ENCODE measurements around the gene ASB16. TPM values are rescaled to one million over a fixed set of nuclear protein-coding genes. Genes with fewer than 3 reads are reported as not detected.

The ASB16 gene
- total RNA-seq, 1 donor from 2014 or later: 0.75 TPM

DNA sequence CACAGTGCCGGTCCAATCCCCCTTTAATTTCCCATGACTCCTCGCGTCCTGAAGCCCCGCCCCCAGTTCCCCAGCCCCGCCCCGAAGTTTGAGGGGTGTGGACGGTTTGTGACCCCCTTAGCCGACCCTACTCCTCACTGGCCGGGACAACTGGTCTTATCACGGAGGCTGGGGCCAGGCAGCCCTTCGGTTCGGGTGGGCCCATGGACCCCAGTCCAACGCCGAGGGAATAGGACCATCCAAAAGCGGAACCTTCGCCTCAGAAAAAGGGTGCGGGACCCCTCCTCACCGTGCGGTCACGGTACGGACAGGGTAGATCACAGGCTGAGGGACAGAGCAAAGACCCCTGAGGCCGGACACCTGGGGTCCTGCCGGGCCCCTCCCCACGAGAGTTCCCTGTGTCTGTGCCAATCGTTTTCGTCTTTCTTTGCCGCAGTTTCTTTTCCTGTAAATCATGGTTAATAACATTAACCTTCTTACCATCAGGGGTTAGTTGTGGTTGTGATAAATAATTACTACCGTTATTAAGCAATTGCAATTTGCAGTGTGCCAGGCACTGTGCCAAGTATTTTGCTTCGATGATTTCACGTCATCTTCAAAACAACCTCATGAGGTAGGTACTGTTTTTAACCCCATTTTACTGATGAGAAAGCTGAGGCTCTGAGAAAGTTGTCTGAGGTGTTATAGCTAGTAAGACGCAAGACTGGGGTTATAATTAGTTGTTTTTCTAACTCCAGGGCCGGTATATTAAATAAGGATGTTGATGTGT, 16.8 kb downstream of the ASB16 start:
- intact Hi-C loops (cut with micrococcal nuclease): no loop called here

DNA sequence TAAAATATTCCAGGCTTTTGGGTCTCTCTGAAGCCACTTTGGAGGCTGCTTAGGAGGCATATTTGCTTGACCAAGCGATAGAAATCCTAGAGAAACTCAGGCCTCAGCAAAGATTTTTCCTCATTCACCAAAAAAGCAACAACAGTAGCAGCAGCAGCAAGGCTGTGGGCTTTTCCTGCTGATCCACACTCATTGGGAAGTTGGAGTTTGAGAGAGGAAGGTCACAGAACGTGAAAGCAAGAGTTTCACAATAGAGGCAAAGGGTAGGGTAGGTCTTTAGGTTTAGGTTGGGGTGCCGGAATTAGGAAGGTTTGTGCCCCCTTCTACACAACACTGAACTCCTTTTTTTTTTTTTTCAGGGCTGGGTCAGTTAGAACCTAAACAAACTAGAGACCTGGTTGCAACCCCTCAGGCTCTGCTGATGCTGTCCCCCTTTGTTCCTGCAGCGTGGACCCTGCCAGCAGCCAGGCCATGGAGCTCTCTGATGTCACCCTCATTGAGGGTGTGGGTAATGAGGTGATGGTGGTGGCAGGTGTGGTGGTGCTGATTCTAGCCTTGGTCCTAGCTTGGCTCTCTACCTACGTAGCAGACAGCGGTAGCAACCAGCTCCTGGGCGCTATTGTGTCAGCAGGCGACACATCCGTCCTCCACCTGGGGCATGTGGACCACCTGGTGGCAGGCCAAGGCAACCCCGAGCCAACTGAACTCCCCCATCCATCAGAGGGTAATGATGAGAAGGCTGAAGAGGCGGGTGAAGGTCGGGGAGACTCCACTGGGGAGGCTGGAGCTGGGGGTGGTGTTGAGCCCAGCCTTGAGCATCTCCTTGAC, 18.3 kb downstream of the ASB16 start:
- intact Hi-C loops (cut with micrococcal nuclease): no loop called here

DNA sequence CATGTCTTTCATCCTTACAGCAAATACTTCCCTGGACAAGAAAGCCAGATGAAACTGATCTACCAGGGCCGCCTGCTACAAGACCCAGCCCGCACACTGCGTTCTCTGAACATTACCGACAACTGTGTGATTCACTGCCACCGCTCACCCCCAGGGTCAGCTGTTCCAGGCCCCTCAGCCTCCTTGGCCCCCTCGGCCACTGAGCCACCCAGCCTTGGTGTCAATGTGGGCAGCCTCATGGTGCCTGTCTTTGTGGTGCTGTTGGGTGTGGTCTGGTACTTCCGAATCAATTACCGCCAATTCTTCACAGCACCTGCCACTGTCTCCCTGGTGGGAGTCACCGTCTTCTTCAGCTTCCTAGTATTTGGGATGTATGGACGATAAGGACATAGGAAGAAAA, 20.0 kb downstream of the ASB16 start:
- intact Hi-C loops (cut with micrococcal nuclease): no loop called here

DNA sequence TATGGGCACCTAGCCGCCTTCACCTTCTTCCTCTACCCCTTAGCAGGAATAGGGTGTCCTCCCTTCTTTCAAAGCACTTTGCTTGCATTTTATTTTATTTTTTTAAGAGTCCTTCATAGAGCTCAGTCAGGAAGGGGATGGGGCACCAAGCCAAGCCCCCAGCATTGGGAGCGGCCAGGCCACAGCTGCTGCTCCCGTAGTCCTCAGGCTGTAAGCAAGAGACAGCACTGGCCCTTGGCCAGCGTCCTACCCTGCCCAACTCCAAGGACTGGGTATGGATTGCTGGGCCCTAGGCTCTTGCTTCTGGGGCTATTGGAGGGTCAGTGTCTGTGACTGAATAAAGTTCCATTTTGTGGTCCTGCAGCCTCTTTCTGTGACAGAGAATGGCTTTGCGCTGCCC, 20.9 kb downstream of the ASB16 start:
- intact Hi-C loops (cut with micrococcal nuclease): no loop called here

DNA sequence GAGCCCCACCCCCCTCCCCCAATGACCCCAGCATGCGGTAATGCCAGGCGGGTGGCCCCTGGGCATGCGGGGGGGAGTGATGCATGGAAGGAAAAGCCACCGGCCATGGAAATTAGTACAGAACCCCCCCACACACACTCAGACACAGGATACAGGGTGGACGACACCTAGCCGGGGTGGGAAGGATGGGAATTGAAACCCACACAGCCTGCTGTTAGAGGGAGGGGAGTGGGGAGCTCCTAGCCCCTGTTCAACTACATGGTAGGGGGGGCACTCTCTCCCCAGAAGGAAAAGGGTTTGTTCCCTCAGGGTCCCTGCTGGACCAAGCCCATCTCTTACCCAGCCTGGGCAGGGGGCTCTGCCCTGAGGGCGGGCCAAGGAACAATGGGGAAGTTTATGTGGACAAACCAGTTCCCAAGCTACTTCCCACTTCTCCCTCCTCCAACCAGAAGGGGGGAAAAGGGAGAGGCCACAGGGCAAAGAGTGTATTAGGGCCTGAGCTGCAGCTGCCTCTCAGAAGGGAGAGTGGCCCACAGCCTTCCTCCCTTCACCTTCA, 21.5 kb downstream of the ASB16 start:
- intact Hi-C loops (cut with micrococcal nuclease): no loop called here

DNA sequence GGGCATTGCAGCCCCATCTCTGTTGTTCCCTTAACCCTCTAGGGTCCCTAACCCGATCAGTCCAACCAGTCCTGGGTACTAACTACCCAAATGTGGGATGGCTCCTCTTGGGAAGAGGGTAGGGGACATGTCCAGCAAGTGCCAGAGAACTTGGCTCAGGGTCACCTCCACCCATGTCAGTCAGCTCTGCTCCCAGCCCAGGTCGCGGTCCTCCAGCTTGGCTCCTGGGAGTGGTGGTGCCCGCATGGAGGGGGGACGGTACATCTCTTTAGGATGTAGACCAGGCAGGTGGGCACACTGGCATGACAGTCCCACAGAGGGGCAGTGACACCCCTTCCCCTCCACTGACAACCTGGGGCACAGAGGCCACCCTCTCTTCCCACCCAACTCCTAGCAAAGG, 22.2 kb downstream of the ASB16 start:
- intact Hi-C loops (cut with micrococcal nuclease): no loop called here

DNA sequence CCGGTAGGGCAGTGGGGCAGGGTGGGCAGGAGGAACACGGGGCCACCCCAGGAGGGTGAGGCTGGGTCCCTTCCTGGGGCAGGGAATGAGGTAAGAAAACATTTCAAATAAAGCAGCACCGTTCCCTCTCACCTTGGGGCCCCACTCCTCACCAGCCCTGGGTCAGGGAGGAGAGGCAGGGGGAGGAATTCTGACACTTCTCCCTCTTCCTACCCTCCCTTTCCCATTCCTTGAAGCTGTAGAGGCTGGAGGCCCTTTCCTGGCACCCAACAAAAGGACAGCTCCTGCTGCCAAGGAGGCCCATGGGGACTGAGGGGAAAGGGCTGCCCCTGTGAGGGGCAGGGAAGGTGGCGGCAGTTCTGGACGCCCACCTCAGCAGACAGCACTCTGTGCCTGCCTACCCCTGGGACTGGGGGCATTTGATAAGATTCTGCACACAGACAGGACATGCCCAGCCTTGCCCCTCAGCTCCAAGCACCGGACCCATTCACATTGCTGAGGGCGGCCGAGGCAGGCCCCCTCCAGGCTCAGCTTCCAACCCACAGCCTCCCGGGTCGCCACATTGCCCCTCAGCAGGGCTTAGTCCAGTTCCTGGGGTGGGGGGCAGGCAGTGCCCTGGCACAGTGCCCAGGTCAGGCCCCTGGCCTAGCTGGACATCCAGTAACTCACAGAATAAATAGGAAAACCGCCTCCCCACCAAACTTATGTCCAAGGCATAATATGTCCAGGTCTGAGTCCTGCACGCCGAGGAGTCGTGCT, 23.0 kb downstream of the ASB16 start:
- intact Hi-C loops (cut with micrococcal nuclease): no loop called here

DNA sequence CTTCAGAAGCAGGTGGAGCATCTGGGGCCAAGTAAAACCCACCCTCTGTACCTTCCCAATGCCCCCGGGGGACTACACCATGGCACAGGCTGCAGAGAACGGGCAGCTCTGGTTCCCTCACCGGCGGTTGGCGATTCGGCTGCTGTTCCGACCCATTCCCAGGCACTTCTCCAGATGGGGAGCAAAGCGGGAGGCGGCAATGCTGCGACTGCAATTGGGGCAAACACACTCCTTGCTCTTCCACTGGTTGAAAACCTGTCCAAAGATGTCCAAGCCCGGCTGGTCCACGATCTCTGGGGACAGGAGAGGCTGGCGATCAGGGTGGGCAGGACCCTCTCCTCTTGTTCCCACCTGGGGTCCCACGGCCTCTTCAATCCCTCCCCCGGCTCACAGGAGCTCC, 26.6 kb downstream of the ASB16 start:
- intact Hi-C loops (cut with micrococcal nuclease): loop anchor here (5.0 kb wide), 1 partner anchor 50 kb away; no protein-coding TSS in a partner anchor

DNA sequence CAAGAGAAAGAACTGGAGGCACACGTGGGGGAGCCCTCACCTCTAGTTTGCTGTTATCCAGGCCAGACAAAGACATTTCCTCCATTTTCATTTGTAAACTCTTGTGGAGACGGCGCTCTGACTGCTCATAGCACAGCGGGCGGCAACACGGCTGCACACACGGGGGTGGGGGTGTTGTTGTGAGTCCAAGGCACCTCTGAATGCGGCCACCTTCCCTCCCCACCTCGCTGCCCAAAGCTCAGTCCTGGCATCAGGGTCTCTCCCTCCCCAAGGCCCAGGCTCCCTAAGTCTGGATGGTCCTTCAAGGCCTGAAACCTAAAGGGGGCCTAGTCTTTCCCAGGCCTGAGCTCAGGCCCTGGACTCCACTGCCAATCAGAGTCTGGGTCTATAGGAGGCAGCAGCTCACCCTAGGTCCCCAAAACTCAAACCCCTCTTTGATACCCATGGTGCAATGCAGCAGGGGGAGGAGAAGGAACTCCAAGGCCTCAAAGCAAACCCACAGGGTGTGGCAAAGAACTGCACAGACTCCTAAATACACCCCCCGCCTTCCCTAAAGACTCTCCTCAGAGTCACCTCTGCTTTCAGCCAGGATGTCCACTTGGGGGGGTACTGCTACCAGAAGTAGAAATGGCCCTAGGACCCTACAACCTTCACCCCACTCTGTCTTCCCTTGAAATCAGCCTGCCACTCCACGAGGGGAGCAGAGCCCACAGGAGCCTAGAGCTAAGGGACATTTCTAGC, 27.6 kb downstream of the ASB16 start:
- intact Hi-C loops (cut with micrococcal nuclease): loop anchor here (5.0 kb wide), 1 partner anchor 49 kb away; no protein-coding TSS in a partner anchor

DNA sequence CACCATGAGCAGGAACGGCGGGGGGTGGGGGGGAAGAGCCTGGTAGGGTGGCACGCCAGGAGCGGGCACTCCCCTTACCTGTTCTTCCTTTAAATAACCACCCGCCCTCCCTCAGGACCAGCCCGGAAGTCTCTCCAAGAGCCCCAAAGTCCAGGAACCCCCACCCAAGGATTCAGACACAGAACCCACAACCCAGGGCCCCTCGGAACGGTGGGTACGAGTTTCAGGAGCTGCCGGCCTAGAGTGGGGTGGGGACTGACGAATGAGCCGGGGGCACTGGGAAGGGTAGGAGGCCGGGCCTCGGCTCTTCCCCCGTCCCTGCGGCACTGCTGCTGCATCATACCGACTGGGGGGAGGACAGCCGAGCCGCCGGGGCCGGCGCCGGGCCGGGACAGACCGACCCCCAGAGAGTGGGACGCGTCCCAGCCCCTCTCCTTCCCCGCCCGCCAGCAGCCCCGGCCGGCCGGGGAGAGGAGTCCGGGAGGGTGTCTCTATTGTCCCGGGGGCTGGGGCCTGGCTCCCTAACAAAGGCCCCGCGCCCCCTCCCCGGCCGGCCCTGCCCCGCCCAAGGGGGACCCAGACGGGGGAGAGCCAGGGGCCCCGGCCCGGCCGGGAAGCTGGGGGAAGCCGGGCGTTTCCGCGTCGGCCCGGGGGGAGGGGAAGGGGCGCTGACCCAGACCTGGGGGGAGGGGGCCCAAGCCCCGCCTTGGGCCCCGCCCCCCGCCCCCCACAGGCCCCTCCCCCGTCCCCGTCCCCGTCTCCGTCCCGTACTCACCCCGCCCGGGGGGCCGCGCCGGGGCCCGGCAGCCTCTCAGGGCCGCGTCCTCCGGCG, 28.4 kb downstream of the ASB16 start:
- intact Hi-C loops (cut with micrococcal nuclease): loop anchor here (5.0 kb wide), 1 partner anchor 48 kb away; no protein-coding TSS in a partner anchor

DNA sequence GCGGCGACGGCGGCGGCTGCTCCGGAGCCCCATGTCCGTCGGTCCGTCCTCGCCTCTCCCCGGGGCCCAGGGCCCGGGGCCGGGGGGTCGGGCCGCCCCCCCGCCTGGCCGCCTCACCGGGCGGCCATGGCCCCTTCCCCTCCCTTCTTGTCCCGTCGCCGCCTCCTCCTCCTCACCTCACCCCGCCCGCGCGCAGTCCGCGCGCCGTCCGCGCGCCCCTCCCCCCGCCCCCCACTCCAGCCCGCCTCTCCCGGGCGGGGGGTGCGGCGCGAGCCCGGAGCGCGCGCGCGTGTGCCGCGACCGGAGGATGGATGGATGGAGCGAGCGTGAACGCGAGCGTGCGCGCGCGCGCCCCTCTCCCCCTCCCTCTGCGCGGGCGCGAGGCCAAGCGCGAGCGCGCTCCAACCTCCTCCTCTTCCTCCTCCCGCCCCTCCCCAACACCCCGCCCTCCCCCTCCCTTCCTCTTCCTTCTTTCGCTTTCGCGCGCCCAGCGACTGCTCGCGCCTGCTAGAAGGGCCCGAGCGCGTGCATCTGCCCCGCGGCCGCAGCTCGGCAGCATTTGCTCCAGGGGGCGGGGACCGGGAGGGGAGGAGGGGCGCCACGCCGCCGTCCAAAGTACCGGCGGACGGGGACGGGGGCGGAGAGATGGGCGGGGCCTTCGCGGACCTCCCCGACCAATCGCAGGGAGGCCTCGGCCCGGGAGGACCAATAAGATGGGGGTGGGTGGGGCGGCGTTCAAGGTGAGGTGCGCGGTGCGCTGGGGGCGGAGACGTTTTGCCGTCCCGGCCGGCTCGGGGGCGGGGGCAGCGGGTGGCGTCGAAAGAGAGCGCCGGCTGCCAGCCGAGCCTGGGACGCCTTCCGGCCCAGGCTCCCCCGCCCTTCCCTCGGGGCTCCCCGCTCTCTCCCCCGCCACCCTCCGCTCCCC, 29.3 kb downstream of the ASB16 start, which contains the start of gene ATXN7L3:
Gene ATXN7L3 (minus strand): TSS at position 332 of the 925 bp plus-strand sequence. CDS start 1,814 bp downstream, outside the sequence.
- intact Hi-C loops (cut with micrococcal nuclease): loop anchor here (1.0 to 5.0 kb wide), 6 partner anchors 10 to 145 kb away; partner anchors contain the start of genes GRN, HROB and TMUB2

DNA sequence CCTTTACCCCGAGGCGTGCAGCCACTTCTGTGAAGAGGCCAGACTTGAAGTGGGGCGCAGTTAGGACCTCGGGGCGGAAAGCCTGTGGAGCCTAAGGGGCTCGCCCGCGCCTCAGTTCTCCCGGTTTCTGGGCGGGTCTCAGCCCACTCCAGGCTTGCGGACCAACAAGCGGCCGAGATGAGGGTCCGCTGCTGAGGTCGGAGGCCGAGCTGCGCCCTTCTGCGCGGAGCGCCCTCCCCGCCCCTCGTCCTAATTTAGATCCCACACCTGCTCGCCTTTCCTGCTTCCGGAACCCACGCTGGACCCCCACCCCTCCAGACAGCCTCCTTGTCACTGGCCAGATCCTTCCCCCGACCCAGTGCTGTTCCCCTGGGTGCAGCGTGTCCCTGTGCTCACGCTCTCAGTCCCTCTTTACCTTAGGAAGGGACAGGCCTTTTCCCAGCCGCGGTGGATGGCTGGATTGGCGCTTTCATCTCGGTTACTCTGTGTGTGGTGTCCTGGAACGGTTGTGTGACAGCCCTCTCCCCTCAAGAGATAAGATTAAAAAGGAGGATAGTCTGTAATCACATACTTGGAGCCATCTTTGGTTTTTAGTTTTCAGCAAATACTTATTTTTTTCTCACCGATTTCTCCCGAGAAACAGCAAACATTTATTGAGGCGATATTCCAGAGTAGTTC, 30.1 kb downstream of the ASB16 start:
- intact Hi-C loops (cut with micrococcal nuclease): loop anchor here (1.0 kb wide), 5 partner anchors 10 to 145 kb away; partner anchors contain the start of genes GRN, HROB and TMUB2

DNA sequence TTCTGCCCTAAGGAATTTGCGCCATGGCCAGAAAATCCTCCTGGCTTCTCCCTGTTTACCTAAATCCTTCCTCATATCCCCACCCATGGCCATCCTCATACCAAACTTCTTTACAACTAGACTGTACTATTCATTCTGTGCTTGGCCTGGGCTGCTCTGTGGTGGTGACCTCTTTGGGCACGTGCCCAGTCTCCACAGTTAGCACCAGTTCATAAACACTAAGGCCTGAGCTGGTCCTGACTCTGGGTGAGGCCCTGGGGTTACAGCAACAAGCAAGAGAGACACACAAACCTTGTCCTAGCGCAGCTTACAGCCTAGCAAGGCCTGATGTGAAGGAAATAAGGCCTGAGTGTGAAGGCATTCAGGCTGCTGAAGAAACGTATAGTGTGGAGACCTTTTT, 32.3 kb downstream of the ASB16 start:
- intact Hi-C loops (cut with micrococcal nuclease): no loop called here

DNA sequence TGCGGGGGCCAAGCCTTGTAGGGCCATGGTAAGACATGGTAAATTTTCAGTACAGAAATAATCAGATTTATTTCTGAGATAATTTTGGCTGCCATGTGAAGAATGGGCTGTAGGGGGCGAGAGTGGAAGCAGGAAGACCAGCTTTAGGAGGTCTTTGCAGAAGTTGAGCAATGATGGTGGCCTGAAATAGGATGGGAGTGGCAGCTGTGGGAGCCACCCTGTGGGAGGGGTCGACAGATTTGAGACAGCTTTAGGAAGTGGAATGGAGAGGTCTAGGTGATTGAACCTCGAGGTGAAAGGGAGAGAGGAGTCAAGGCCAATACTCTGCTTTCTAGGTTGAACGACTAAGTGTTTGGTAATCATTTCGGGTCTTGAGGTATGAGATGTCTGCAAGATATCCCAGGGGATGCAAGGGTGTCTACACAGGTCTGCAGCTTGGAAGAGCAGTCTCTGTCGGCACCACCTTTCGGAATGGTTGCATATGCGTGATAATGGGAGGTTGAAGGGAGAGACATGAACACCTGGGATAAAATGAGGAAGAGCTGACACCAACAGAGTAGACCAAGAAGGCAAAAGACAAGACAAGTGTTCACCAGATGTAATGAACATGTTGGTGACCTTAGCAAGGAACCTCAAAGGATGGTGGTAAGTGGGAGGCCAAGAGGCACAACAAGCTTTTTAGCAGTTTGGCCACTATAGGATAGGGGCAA, 33.4 kb downstream of the ASB16 start:
- intact Hi-C loops (cut with micrococcal nuclease): no loop called here

DNA sequence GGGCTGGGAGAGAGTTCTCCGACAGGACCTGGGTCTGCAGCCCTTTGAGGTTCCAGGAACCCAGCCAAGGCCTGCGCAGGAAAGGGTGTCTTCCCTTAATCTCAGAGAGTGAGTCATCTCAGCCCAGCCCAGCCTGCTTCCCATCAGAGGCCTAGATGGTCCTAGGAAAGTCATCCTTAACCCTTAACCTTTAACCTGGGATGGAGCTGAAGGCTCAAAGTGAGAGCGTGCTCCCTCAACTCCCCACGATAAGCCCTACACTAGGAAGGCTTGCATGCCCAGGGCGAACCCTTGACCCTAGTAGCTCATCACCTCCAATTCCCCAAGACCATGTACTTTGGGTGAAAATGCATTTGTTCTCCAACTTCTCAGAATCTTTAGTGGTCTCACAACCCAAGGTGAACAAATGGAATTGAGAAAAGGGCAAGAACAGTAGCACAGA, 34.0 kb downstream of the ASB16 start:
- intact Hi-C loops (cut with micrococcal nuclease): no loop called here

DNA sequence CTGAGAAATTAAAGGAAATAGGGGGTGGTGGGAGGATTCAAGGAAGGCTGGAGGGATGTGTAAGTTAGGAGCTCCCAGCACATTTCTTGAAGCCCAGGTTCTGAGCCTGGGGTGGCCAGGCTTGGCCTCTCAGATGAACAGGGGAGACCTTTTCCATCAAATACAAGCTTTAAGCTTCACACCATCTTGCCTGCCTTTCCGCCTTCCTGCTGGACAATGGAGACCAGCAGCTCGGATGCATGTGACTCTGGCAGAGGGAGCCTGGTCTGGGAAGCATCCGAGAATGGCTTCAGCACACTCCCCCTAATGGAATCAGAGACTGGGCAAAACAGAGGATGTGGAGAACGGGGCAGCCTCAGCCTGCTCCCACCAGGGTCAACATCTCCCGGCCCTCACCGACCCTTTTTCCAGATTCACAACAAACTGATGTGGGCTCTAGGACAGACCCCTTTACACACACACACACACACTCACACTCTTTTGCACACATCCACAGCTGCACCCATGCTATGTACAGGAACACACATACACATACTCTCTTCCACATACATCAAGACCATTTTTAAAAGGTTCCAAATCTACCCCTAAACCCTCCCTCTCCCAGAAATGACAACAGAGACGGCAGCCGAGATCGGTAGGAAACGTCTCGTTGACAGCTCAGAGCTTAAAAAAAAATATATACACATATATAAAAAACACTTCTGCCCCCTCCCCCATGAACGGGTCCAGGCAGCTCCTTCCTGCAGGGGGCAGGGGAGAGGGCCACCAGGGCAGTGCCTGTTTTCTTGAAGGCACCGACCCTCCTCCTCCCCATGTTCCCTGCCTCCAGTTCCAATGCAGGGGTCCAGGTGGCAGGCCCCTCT, 35.7 kb downstream of the ASB16 start:
- intact Hi-C loops (cut with micrococcal nuclease): no loop called here
